BJ (cell line): ENCODE data around the gene COL4A5. TPM values are rescaled to one million over a fixed set of nuclear protein-coding genes. Genes with fewer than 3 reads are reported as not detected.

Source experiments
- CTCF ChIA-PET: fragments of 350-600 bp; formaldehyde crosslinking; extraction: SDS; loops from one replicate; lab custom pipeline; 2021; ENCODE audit warnings: antibody characterized with exemption, inconsistent platforms; lab: Yijun Ruan, JAX
- POLR2A ChIA-PET: fragments of 300-600 bp; sonication (Branson Sonifier 250); formaldehyde crosslinking; extraction: SDS; loops from one replicate; lab custom pipeline; 2021; ENCODE audit warnings: antibody characterized with exemption; lab: Charles Lee
- DNase-seq: peaks from one replicate; pipeline ENCODE4 v3.0.0-alpha.2; 2011; ENCODE audit warnings: low read depth
- H3K27me3 ChIP-seq: 2 replicates; pipeline ENCODE4 v1.6.0; 2011; ENCODE audit warnings: low read length; ENCODE audit not compliant: control insufficient read depth, insufficient read depth
- H3K36me3 ChIP-seq: 2 replicates; pipeline ENCODE4 v1.5.1; 2011; ENCODE audit warnings: low read length; ENCODE audit not compliant: control insufficient read depth, insufficient read depth
- H3K4me3 ChIP-seq: 2 replicates; pipeline ENCODE4 v1.5.1; 2011; ENCODE audit warnings: low read depth, mild to moderate bottlenecking, control low read depth, low read length
- polyA plus RNA-seq: library from polyadenylated mRNA; depleted of rRNA; stranded (reverse); fragments of >200 nt; gene quantifications from 2 replicates; pipeline ENCODE4 v1.2.3, GENCODE V29; 2011
- TF ChIP-seq, protein P1 (sequence below): IDR thresholded peaks from 2 replicates; pipeline ENCODE4 v1.5.1; 2011; ENCODE audit warnings: low read depth, mild to moderate bottlenecking, control low read depth, inconsistent platforms, low read length, moderate library complexity; ENCODE audit not compliant: insufficient read depth

Gene COL4A5
- polyA plus RNA-seq, 1 experiment: 13.2 TPM

DNA sequence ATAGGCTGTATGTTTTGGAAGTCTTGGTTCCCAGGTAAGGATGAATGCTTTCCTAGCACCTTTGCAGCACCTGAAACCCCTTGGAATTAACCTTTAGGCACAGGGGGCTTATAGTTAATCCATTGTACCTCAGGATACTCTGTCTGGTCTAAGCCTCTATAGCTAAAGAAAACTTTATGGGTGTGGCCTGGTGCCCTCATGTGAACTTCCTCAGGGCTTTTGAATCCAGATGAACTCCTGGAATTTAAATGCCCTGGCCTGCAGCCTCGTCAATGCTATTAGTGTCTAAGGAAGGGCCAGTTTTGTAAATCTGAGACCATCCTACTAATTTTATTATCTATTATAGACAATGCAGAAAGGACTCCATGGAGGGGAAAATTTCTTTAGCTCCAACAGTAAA, 262.9 kb downstream of the COL4A5 start:
- no peak for DNase-seq
- ChIA-PET CTCF (no interaction called here), POLR2A (no interaction called here)
- Histone ChIP-seq H3K27me3 (no peaks in the 10 kb centered on the region), H3K4me3 (no peak overlapping the region), H3K36me3 (no peaks in the 10 kb centered on the region)
- TF ChIP-seq, protein P1, sequence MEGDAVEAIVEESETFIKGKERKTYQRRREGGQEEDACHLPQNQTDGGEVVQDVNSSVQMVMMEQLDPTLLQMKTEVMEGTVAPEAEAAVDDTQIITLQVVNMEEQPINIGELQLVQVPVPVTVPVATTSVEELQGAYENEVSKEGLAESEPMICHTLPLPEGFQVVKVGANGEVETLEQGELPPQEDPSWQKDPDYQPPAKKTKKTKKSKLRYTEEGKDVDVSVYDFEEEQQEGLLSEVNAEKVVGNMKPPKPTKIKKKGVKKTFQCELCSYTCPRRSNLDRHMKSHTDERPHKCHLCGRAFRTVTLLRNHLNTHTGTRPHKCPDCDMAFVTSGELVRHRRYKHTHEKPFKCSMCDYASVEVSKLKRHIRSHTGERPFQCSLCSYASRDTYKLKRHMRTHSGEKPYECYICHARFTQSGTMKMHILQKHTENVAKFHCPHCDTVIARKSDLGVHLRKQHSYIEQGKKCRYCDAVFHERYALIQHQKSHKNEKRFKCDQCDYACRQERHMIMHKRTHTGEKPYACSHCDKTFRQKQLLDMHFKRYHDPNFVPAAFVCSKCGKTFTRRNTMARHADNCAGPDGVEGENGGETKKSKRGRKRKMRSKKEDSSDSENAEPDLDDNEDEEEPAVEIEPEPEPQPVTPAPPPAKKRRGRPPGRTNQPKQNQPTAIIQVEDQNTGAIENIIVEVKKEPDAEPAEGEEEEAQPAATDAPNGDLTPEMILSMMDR: no peak

DNA sequence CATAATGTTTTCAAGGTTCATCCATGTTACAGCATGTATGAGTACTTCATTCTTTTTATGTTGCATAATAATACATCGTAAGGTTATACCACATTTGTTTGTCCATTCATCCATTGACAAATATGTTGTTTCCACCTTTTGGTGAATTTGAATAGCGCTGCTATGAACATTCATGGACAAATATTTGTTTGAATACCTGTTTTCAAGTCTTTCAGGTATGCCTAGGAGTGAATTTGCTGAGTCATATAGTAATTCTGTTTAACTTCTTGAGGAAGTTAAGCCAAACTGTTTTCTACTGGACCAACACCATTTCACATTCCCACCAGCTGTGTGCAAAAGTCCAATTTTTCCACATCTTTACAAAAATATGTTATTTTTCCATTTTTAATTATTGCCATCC, 265.2 kb downstream of the COL4A5 start:
- TF ChIP-seq, protein P1: no peak
- CTCF ChIA-PET: no interaction called here

DNA sequence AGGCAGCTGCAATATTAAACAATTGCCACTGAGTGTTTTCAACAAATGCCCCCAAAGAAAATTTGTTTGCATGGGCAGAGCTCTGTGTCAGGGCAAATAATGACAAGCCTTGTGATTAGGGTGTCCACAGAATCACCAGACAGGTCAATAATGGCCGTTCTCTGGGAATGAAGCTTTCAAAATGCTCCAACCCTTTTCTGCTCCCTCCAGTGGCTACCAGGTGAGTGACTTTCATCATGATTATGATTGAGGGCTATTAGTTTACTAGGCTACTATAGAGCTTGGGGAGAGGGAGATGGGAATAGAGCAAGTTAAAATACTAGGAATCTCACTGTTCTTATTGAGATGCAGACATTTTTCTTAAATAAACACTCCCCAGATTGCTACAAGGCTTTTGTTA, 273.2 kb downstream of the COL4A5 start:
- Histone ChIP-seq H3K36me3 (no peaks in the 10 kb centered on the region), H3K4me3 (no peak overlapping the region), H3K27me3 (no peaks in the 10 kb centered on the region)
- ChIA-PET POLR2A (no interaction called here), CTCF (no interaction called here)
- TF ChIP-seq, protein P1: no peak
- DNase-seq: no peak

More for the DNA sequence above, 265.2 kb downstream of the COL4A5 start:
- Histone ChIP-seq H3K27me3 (no peaks in the 10 kb centered on the region), H3K36me3 (no peaks in the 10 kb centered on the region), H3K4me3 (no peak overlapping the region)
- POLR2A ChIA-PET: no interaction called here
- DNase-seq: no peak

DNA sequence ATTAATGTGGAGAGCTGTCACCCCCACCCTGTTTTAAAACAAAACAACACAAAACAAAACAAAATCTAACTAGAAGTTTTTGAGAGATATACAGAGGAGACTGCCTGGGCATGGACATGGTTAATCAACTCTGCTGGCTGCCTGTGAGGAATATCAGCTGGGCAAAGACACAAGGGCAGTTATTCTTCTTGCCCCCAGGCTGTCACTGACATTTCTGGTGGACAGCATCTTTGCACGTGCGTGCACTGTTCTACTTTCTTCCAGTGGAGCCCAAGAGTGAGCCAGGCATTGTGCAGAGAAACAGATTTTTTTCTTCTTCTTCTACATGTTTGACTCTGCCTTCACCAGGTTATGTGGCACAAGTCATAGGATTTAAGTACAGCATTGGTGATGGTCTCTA, 282.9 kb downstream of the COL4A5 start:
- DNase-seq: no peak
- ChIA-PET CTCF (interaction anchor here (0.6 kb wide), 1 partner anchor 499 kb away, joined by 4 read pairs; no protein-coding TSS in a partner anchor), POLR2A (no interaction called here)
- H3K36me3 ChIP-seq: no peaks in the 10 kb centered on the region
- TF ChIP-seq, protein P1: no peak
- H3K27me3 ChIP-seq: no peaks in the 10 kb centered on the region
- H3K4me3 ChIP-seq: no peak overlapping the region

DNA sequence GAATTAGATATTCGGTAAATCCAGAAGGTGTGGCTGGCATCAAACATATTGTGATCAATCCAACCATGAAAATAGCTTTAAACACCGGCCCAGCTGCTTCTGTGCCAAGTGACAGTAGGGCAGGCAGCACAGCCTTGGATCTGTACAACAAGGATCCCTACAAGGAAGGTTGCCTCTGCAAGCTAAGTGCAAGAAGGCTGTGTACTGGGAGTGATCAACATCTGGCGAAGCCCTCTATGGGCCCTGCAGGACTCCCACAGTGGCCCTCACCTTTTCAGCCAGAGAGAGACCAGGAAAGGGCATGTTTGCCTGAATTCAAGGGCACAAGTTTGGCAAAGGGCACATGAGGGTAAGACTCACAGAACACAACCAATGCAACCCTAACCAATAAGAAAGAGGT, 287.1 kb downstream of the COL4A5 start:
- ChIA-PET POLR2A (no interaction called here), CTCF (no interaction called here)
- TF ChIP-seq, protein P1: no peak
- DNase-seq: no peak
- no peaks in the 10 kb centered on the region for H3K36me3 ChIP-seq
- H3K4me3 ChIP-seq: no peak overlapping the region
- H3K27me3 ChIP-seq: peaks cover 2% of the 10 kb centered on the region; the same call in 1 of the 2 replicates
